Posterior vena cava (tissue), 2 donors: ENCODE results near the gene ATF2. TPM values are rescaled to one million over a fixed set of nuclear protein-coding genes. Genes with fewer than 3 reads are reported as not detected.

ENCODE experiments used
- DNase-seq: peaks from one replicate; pipeline ENCODE4 v3.0.0-alpha.2; 2020; ENCODE audit warnings: low spot score
- intact Hi-C, 2 donors: fragments of 100-400 bp; cut with DNase I; formaldehyde crosslinking; loops; one replicate each; pipeline versions ENCODE4 v1.14.1 to v1.14.2; 2022 to 2023
- microRNA-seq, 2 donors: library from miRNA; unstranded; fragments of <30 nt; microRNA quantifications; one replicate each; pipeline ENCODE4 v1.2.0, GENCODE V29; 2020 to 2021; ENCODE audit warnings: borderline microRNAs expressed in 2 of 2
- total RNA-seq, 2 donors: library from RNA; stranded (reverse); fragmentation: NEBNext Ultra II Directional; extraction: Animal tissue kit (Norgen Biotek cat#: 25700); gene quantifications; one replicate each; pipeline ENCODE4 v1.2.1, GENCODE V29; 2021
- donor health status: DM: yes; HTN: yes; CAD: no.
- donor health status: DM: yes; HTN: yes; CAD: no.

Gene ATF2
- total RNA-seq, 2 donors from 2014 or later, result 49.6 to 53.4 TPM

- intact Hi-C loops, result no loop called here
- no peak for DNase-seq
Observed at GRCh38 chr2:175039031-175039430, 129.0 kb downstream of the ATF2 start.

- no peak for DNase-seq
Observed at GRCh38 chr2:175037941-175038340, 130.1 kb downstream of the ATF2 start.

GRCh38 chr2:175036582-175037018 is 131.4 kb downstream of the ATF2 start:
- DNase-seq, result no peak
- intact Hi-C loops, result loop anchor here in 1 of 2 donors (1.0 kb wide), 1 partner anchor 31 kb away; the partner anchor contains the start of gene CHN1

More at GRCh38 chr2:175037941-175038340, 130.1 kb downstream of the ATF2 start:
- intact Hi-C loops, result no loop called here

- intact Hi-C loops, result loop anchor here in 1 of 2 donors (1.0 kb wide), 1 partner anchor 31 kb away; the partner anchor contains the start of gene CHN1
- no peak for DNase-seq
Observed at GRCh38 chr2:175035806-175036205, 132.2 kb downstream of the ATF2 start.

- no peak for DNase-seq
- intact Hi-C loops, result no loop called here
Observed at GRCh38 chr2:175034716-175035115, 133.3 kb downstream of the ATF2 start.

GRCh38 chr2:175030380-175031271 is 137.4 kb downstream of the ATF2 start:
- no peak for DNase-seq
- intact Hi-C loops, result no loop called here

- intact Hi-C loops, result no loop called here
- DNase-seq, result no peak
Observed at GRCh38 chr2:175027755-175028154, 140.2 kb downstream of the ATF2 start.

- DNase-seq, result no peak
- intact Hi-C loops, result no loop called here
Observed at GRCh38 chr2:175026385-175026784, 141.6 kb downstream of the ATF2 start.

GRCh38 chr2:175025946-175026345 is 142.1 kb downstream of the ATF2 start:
- no peak for DNase-seq
- intact Hi-C loops, result no loop called here

GRCh38 chr2:175025233-175025632 is 142.8 kb downstream of the ATF2 start:
- intact Hi-C loops, result no loop called here
- no peak for DNase-seq

GRCh38 chr2:175022923-175023322 is 145.1 kb downstream of the ATF2 start:
- DNase-seq, result no peak
- intact Hi-C loops, result no loop called here

Small RNA genes within 50 kb of the gene (microRNA-seq; reads per million reads assigned to microRNA genes)
- 0 reads per million in 2 donors for gene MIR933

Other genes with a start within 250 kb of the ATF2 start
- 10 to 100 TPM in 1 of 2 donors, 1 to 10 TPM in 1; 9.8 to 16.6 TPM for gene CHN1, start 162.8 kb downstream of the ATF2 start, total RNA-seq
- 100 to 1,000 TPM; 120 to 139 TPM for gene ATP5MC3, start 13.5 kb upstream of the ATF2 start, total RNA-seq